MM.1S (cell line): ENCODE results near the gene CCDC124.

Source experiments
- DNase-seq: peaks from one replicate; pipeline ENCODE4 v3.0.0-alpha.2; 2015
- H2AFZ ChIP-seq: fragments of 300-600 bp; sonication (generic); 2 replicates; pipeline ENCODE4 v1.6.0; 2016; ENCODE audit warnings: antibody characterized with exemption, low read length
- H3F3A ChIP-seq: fragments of 300-600 bp; sonication (generic); 2 replicates; pipeline ENCODE4 v1.6.1; 2016; ENCODE audit warnings: mild to moderate bottlenecking, antibody characterized with exemption, low read length, moderate library complexity, mixed read lengths; ENCODE audit not compliant: insufficient read depth
- H3K27ac ChIP-seq: fragments of 300-600 bp; sonication (generic); 2 replicates; pipeline ENCODE4 v1.5.1; 2016; ENCODE audit warnings: mild to moderate bottlenecking, low read length
- H3K27me3 ChIP-seq: fragments of 300-600 bp; sonication (generic); replicated peaks from 2 replicates; pipeline ENCODE4 v1.6.0; 2016; ENCODE audit warnings: low read length; ENCODE audit not compliant: insufficient read depth
- H3K36me3 ChIP-seq: fragments of 300-600 bp; sonication (generic); replicated peaks from 2 replicates; pipeline ENCODE4 v1.6.1; 2016; ENCODE audit warnings: mild to moderate bottlenecking, low read length, mixed read lengths; ENCODE audit not compliant: insufficient read depth
- H3K4me1 ChIP-seq: fragments of 300-600 bp; sonication (generic); 2 replicates; pipeline ENCODE4 v1.6.1; 2016; ENCODE audit warnings: low read length, mixed read lengths
- H3K4me2 ChIP-seq: fragments of 300-600 bp; sonication (generic); 2 replicates; pipeline ENCODE4 v1.6.0; 2016; ENCODE audit warnings: low read depth, low read length
- H3K4me3 ChIP-seq: fragments of 300-600 bp; sonication (generic); 2 replicates; pipeline ENCODE4 v1.5.1; 2016; ENCODE audit warnings: low read length, mixed read lengths
- H3K79me2 ChIP-seq: fragments of 300-600 bp; sonication (generic); 2 replicates; pipeline ENCODE4 v1.6.1; 2016; ENCODE audit warnings: mixed run types, low read length, mixed read lengths
- H3K9ac ChIP-seq: fragments of 300-600 bp; sonication (generic); 2 replicates; pipeline ENCODE4 v1.6.1; 2016; ENCODE audit warnings: low read length, mixed read lengths
- H3K9me2 ChIP-seq: fragments of 300-600 bp; sonication (generic); replicated peaks from 2 replicates; pipeline ENCODE4 v1.6.1; 2016; ENCODE audit warnings: mild to moderate bottlenecking, low read length, mixed read lengths; ENCODE audit not compliant: insufficient read depth
- H3K9me3 ChIP-seq: fragments of 300-600 bp; sonication (generic); replicated peaks from 2 replicates; pipeline ENCODE4 v1.6.1; 2016; ENCODE audit warnings: mild to moderate bottlenecking, low read length, mixed read lengths; ENCODE audit not compliant: insufficient read depth
- H4K20me1 ChIP-seq: fragments of 300-600 bp; sonication (generic); 2 replicates; pipeline ENCODE4 v1.6.1; 2016; ENCODE audit warnings: mild to moderate bottlenecking, low read length, moderate library complexity, mixed read lengths; ENCODE audit not compliant: insufficient read depth
- CTCF ChIP-seq: fragments of 300-600 bp; sonication (generic); IDR thresholded peaks from 2 replicates; pipeline ENCODE4 v1.5.1; 2016; ENCODE audit warnings: antibody characterized with exemption, low read length, mixed read lengths
- EZH2 ChIP-seq: fragments of 300-600 bp; sonication (generic); optimal IDR thresholded peaks from 2 replicates; pipeline ENCODE3; 2017; ENCODE audit warnings: low read depth, mild to moderate bottlenecking, antibody characterized with exemption, low read length, mixed read lengths
- EZH2phosphoT487 ChIP-seq: fragments of 300-600 bp; sonication (generic); IDR thresholded peaks from 2 replicates; pipeline ENCODE4 v1.6.1; 2018; ENCODE audit warnings: antibody characterized with exemption, low read length

The CCDC124 gene

GRCh38 chr19:17948931-17949930 is 16.4 kb downstream of the CCDC124 start:
- DNase-seq, result no peak
- H2AFZ ChIP-seq, result no peak overlapping the region
- H3K9me3 ChIP-seq, result no peaks in the 10 kb centered on the region
- no peaks in the 10 kb centered on the region for H3K36me3 ChIP-seq
- H4K20me1 ChIP-seq, result no peaks in the 10 kb centered on the region
- H3K9me2 ChIP-seq, result no peaks in the 10 kb centered on the region
- peaks cover 13% of the 10 kb centered on the region for H3F3A ChIP-seq
- peaks cover 56% of the 10 kb centered on the region for H3K27me3 ChIP-seq
- H3K4me2 ChIP-seq, result peak overlapping the region; percentile 54; the same call in 1 of the 2 replicates
- H3K27ac ChIP-seq, result no peak overlapping the region
- H3K9ac ChIP-seq, result no peak overlapping the region
- TF ChIP-seq CTCF (no peak), EZH2 (no peak), EZH2phosphoT487 (peak; percentile 48; the same call in 1 of the 2 replicates)
- H3K4me3 ChIP-seq, result no peak overlapping the region
- peaks cover 15% of the 10 kb centered on the region for H3K4me1 ChIP-seq
- no peaks in the 10 kb centered on the region for H3K79me2 ChIP-seq

GRCh38 chr19:17949956-17950309 is 17.1 kb downstream of the CCDC124 start:
- no peaks in the 10 kb centered on the region for H4K20me1 ChIP-seq

More at GRCh38 chr19:17949956-17950309, 17.1 kb downstream of the CCDC124 start:
- no peaks in the 10 kb centered on the region for H3K79me2 ChIP-seq
- H3K27ac ChIP-seq, result no peak overlapping the region
- TF ChIP-seq EZH2 (no peak), CTCF (no peak), EZH2phosphoT487 (no peak)
- no peak for DNase-seq
- H3F3A ChIP-seq, result peaks cover 13% of the 10 kb centered on the region
- no peaks in the 10 kb centered on the region for H3K9me2 ChIP-seq
- H3K9me3 ChIP-seq, result no peaks in the 10 kb centered on the region
- no peak overlapping the region for H3K9ac ChIP-seq
- H3K4me2 ChIP-seq, result peak overlapping the region; percentile 63; the same call in 1 of the 2 replicates
- no peak overlapping the region for H2AFZ ChIP-seq
- peaks cover 15% of the 10 kb centered on the region for H3K4me1 ChIP-seq
- peaks cover 63% of the 10 kb centered on the region for H3K27me3 ChIP-seq
- no peaks in the 10 kb centered on the region for H3K36me3 ChIP-seq
- 0 out of 2 replicates have a peak overlapping the region, but pooled peaks have one; percentile 14 for H3K4me3 ChIP-seq
